ENCODE data around the gene SKP1.

SKP1 gene

GRCh38 chr5:134113902-134114875 is 62.6 kb downstream of the SKP1 start, which contains the start of gene TCF7:
TSS of gene TCF7 (plus strand) at chr5:134114681. CDS start at chr5:134114907, 226 bp downstream.
- peak; percentile 96 for DNase-seq (ENCODE audit: low spot score)
- no peak for TF ChIP-seq CTCF (IDR thresholded peaks at IDR 0.05; ENCODE audit: borderline replicate concordance, control extremely low read depth, extremely low read depth, insufficient read depth, missing control alignments)
- in situ Hi-C loops (cut with MboI; ENCODE audit: low sequenced_read_pairs, unreplicated experiment) = no loop called here

GRCh38 chr5:134113363-134113889 is 63.3 kb downstream of the SKP1 start:
- TF ChIP-seq CTCF (IDR thresholded peaks at IDR 0.05; ENCODE audit: borderline replicate concordance, control extremely low read depth, extremely low read depth, insufficient read depth, missing control alignments) = no peak
- no peak for DNase-seq (ENCODE audit: low spot score)
- in situ Hi-C loops (cut with MboI; ENCODE audit: low sequenced_read_pairs, unreplicated experiment) = no loop called here

DNA sequence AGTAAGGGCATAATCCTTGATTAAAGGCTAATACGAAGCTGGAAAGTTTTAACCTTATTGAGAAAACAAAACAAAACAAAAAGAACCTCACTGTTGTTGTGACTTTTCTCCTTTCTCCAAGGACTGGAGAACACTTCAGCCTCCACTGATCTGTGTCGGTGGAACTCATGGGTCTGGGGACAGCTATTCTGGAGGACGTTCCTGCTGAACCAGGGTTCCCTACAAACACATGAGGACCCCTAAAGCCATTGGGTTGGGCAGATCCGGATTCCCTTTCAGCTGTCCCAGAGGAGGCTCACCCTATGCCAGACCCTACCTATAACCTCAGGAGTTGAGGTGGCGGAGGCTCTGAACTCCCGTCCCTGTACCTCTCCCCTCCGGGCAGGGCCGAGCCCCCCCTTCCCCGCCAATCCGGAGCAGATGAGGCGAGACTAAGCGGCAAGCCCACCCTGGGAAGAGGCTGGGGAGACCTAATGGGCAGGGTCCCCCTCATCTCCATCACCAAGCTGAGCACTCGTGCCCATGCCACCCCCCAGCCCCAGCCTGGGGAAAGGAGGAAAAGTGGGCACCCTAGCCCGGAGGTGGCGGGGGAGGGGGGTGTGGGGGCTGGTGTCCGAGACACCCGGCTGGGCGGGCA is 63.9 kb downstream of the SKP1 start:
- DNase-seq (ENCODE audit: low spot score) = no peak
- TF ChIP-seq CTCF (IDR thresholded peaks at IDR 0.05; ENCODE audit: borderline replicate concordance, control extremely low read depth, extremely low read depth, insufficient read depth, missing control alignments) = no peak
- in situ Hi-C loops (cut with MboI; ENCODE audit: low sequenced_read_pairs, unreplicated experiment) = no loop called here

DNA sequence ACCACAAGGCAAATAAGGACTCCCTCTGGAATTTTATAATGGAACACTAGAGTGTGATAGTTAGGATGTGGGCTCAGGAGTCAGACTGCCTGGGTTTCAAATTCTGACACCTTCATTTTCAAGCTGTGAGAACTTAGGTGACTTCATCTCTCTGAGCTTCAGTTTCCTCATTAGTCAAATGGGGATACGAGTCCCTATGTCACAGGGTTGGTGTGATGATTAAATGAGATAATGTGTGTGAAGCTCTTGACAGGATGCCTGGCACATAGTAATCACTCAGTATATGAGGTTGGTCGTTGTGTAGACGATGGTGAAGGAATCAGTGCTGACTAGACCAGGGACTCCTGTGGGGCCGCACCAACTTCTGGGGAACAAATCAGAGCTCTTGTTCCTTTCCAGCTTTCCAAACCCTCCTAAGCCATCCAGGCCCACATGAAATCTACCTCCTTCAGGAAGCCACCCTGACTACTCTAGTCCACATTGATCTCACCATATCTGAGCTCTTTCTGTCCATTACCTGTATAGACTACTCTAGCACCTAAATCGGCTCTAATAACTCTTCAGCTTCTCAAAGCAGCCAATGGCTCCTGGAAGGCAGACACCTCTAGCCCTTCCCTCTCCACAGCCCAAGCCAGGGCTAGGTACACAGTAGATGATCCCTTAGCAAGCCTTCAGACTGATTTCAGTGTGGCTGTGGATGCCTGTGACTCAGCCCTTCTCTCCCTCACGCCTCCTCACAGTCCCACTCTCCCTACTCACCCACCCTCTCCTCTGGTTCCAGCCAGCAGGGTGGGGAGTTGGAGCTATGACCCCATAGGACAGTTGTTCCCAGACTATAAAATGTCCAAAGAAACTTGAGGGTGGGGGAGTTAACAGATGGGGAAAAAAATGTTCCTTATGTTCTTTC is 64.8 kb downstream of the SKP1 start:
- DNase-seq (ENCODE audit: low spot score) = peak; percentile 61
- in situ Hi-C loops (cut with MboI; ENCODE audit: low sequenced_read_pairs, unreplicated experiment) = no loop called here
- no peak for TF ChIP-seq CTCF (IDR thresholded peaks at IDR 0.05; ENCODE audit: borderline replicate concordance, control extremely low read depth, extremely low read depth, insufficient read depth, missing control alignments)

DNA sequence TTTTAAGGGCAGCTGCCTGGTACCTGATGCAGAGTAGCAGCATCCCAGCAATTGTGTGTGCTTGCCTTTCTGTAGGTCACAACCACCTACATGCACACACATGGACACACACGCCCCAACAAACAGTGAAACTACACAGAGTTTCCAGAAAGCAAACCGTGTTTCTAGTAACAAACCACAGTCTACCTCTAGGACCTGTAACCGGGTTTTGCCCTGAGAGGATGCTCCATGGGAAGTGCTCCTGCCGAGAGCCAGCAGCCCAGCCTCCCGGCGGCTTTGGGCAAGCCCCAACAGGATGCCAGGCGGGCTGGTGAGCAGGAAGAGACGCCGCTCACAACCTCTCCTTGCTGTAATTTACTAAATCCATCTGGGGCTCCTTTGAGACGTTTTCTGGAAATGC is 66.4 kb downstream of the SKP1 start:
- in situ Hi-C loops (cut with MboI; ENCODE audit: low sequenced_read_pairs, unreplicated experiment) = no loop called here
- peak; percentile 54 for DNase-seq (ENCODE audit: low spot score)
- TF ChIP-seq CTCF (IDR thresholded peaks at IDR 0.05; ENCODE audit: borderline replicate concordance, control extremely low read depth, extremely low read depth, insufficient read depth, missing control alignments) = no peak

- no peak for DNase-seq (ENCODE audit: low spot score)
- in situ Hi-C loops (cut with MboI; ENCODE audit: low sequenced_read_pairs, unreplicated experiment) = no loop called here
- TF ChIP-seq CTCF (IDR thresholded peaks at IDR 0.05; ENCODE audit: borderline replicate concordance, control extremely low read depth, extremely low read depth, insufficient read depth, missing control alignments) = no peak
These were observed 69.0 kb downstream of the SKP1 start for GRCh38 chr5:134107779-134108178.

All from GM13976 (cell line).